ENCODE results near the gene ZFP64. TPM values are rescaled to one million over a fixed set of nuclear protein-coding genes. Genes with fewer than 3 reads are reported as not detected.

The ZFP64 gene
- total RNA-seq, 3 donors from 2014 or later: 8.5 to 13.0 (median 11.5) TPM

DNA sequence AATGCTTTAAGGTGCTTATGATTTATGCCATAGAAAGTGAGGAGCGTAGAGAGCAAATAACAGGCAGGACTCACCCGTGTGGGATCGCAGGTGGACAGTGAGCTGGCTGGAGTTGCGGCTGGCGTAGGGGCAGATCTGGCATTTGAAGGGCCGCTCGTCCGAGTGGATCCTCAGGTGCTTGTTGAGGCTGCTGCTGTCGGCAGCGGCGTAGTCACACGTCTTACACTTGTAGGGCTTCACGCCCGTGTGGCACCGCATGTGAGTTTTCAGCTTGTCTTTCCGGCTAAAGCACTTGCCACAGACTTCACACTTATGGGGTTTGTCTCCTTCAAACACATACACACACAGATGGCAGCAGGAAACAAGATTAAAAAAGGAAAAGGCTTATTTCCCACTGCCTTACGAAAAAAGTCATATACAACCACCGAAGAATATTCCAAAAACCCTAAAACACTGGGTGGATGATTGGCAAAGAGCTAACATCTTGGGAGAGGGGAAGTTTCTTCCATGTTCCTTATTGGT is 31.5 kb downstream of the ZFP64 start:
- DNase-seq (ENCODE audit: low spot score in 2 of 2): no peak
- no peak overlapping the region for H3K27ac ChIP-seq
- intact Hi-C loops (cut with DNase I; ENCODE audit: low total_unique reads): no loop called here
- TF ChIP-seq POLR2AphosphoS5 (IDR thresholded peaks at IDR 0.05): no peak
- TF ChIP-seq, protein P1, sequence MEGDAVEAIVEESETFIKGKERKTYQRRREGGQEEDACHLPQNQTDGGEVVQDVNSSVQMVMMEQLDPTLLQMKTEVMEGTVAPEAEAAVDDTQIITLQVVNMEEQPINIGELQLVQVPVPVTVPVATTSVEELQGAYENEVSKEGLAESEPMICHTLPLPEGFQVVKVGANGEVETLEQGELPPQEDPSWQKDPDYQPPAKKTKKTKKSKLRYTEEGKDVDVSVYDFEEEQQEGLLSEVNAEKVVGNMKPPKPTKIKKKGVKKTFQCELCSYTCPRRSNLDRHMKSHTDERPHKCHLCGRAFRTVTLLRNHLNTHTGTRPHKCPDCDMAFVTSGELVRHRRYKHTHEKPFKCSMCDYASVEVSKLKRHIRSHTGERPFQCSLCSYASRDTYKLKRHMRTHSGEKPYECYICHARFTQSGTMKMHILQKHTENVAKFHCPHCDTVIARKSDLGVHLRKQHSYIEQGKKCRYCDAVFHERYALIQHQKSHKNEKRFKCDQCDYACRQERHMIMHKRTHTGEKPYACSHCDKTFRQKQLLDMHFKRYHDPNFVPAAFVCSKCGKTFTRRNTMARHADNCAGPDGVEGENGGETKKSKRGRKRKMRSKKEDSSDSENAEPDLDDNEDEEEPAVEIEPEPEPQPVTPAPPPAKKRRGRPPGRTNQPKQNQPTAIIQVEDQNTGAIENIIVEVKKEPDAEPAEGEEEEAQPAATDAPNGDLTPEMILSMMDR (IDR thresholded peaks at IDR 0.05): no peak
- no peak for TF ChIP-seq POLR2A (IDR thresholded peaks at IDR 0.05)
- H3K4me1 ChIP-seq: no peaks in the 10 kb centered on the region
- no peaks in the 10 kb centered on the region for H3K27me3 ChIP-seq
- H3K9me3 ChIP-seq: peaks cover 0 to 6% of the 10 kb centered on the region in 2 donors
- peaks cover 4% of the 10 kb centered on the region for H3K36me3 ChIP-seq
- H3K4me3 ChIP-seq: no peak overlapping the region

DNA sequence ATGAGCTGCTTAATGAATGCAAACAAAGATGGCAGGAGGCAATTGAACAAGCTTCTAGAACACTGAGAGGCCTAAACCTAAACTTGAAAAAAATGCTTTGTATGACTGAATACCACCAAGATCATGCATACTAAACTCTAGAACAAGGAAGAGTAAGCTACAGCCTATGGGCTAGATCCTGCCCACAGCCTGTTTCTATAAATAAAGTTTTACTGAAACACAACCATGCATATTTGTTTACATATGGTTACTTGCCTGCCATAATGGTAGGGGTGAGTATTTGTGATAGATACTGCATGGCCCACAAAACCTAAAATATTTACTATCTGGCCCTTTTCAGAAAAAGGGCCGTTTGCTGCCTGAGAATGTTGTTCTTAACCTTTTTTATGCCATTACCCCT is 37.0 kb downstream of the ZFP64 start:
- Histone ChIP-seq H3K4me1 (no peaks in the 10 kb centered on the region), H3K27ac (no peak overlapping the region), H3K4me3 (no peak overlapping the region), H3K9me3 (peaks cover 0 to 6% of the 10 kb centered on the region in 2 donors), H3K27me3 (no peaks in the 10 kb centered on the region), H3K36me3 (peaks cover 7% of the 10 kb centered on the region)
- no peak for DNase-seq (ENCODE audit: low spot score in 2 of 2)
- intact Hi-C loops (cut with DNase I; ENCODE audit: low total_unique reads): no loop called here
- TF ChIP-seq, protein P1 (IDR thresholded peaks at IDR 0.05): no peak
- TF ChIP-seq POLR2A (IDR thresholded peaks at IDR 0.05) (no peak), POLR2AphosphoS5 (IDR thresholded peaks at IDR 0.05) (no peak)

DNA sequence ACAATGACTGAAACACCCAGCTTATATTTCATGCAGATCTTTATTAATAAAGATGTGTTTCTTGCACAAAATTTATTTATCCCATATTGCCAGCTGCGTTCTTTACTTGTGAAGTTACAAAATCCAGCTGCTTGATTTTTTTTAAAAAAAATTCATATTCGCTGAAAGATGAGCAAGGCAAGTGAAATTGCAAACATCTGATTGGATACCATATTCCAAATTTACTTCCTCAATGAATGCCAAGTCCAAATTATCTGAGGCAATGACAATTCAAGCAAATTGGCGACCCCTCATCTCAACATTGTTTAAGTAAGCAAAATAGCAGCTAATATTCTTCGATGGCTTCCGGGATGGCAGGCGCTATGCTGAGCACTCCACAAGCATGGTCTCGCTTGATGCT is 37.7 kb downstream of the ZFP64 start:
- DNase-seq (ENCODE audit: low spot score in 2 of 2): no peak
- H3K9me3 ChIP-seq: peaks cover 0 to 6% of the 10 kb centered on the region in 2 donors
- no peak overlapping the region for H3K27ac ChIP-seq
- no peak overlapping the region for H3K4me3 ChIP-seq
- no peaks in the 10 kb centered on the region for H3K4me1 ChIP-seq
- intact Hi-C loops (cut with DNase I; ENCODE audit: low total_unique reads): no loop called here
- TF ChIP-seq, protein P1 (IDR thresholded peaks at IDR 0.05): no peak
- TF ChIP-seq POLR2A (IDR thresholded peaks at IDR 0.05) (no peak), POLR2AphosphoS5 (IDR thresholded peaks at IDR 0.05) (no peak)
- peaks cover 3% of the 10 kb centered on the region for H3K36me3 ChIP-seq
- no peaks in the 10 kb centered on the region for H3K27me3 ChIP-seq

DNA sequence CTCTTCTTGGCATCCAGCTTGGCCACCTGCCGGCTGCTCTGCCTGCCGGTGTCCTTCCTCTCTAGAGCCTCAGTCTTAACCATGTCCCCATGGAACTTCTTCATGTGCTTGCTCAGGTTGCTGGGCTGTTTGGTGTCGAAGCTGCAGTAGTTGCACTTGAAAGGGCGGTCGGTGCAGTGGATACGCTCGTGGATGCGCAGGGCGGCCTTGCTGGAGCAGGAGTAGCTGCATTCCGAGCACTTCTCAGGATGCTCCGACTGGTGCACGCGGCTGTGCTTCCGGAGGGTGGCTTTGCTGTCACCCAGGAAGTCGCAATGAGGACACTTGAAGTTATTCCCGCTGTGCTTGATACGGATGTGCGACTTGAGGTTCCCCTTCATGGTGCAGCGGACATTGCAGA is 38.7 kb downstream of the ZFP64 start:
- Histone ChIP-seq H3K27ac (no peak overlapping the region), H3K4me1 (no peaks in the 10 kb centered on the region), H3K27me3 (no peaks in the 10 kb centered on the region), H3K36me3 (peaks cover 3% of the 10 kb centered on the region), H3K9me3 (peaks cover 0 to 6% of the 10 kb centered on the region in 2 donors), H3K4me3 (no peak overlapping the region)
- TF ChIP-seq POLR2AphosphoS5 (IDR thresholded peaks at IDR 0.05) (no peak), POLR2A (IDR thresholded peaks at IDR 0.05) (no peak)
- TF ChIP-seq, protein P1 (IDR thresholded peaks at IDR 0.05): no peak
- DNase-seq (ENCODE audit: low spot score in 2 of 2): no peak
- intact Hi-C loops (cut with DNase I; ENCODE audit: low total_unique reads): no loop called here

DNA sequence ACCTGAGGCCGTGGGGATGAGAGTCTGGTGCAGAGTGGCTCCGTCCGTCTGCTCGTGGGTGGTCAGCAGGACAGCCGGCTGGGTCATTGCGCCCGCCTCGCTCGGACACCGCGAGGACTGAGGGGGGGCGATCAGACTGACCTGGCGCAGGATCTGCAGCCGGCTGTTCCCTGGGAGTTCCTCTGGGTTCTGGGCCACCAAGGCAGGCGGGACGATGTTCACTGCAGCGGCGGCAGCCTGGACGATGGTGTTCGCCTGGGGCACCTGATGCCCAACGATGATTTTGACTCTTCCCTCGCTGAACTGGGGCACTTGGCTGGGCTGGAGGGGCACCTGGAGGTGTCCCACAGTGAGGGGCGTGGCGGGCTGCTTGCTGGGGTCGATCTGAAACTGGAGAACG is 39.2 kb downstream of the ZFP64 start:
- H3K27me3 ChIP-seq: no peaks in the 10 kb centered on the region
- peaks cover 0 to 2% of the 10 kb centered on the region in 2 donors for H3K9me3 ChIP-seq
- intact Hi-C loops (cut with DNase I; ENCODE audit: low total_unique reads): no loop called here
- peaks cover 3% of the 10 kb centered on the region for H3K36me3 ChIP-seq
- TF ChIP-seq POLR2A (IDR thresholded peaks at IDR 0.05) (no peak), POLR2AphosphoS5 (IDR thresholded peaks at IDR 0.05) (no peak)
- TF ChIP-seq, protein P1 (IDR thresholded peaks at IDR 0.05): no peak
- no peak overlapping the region for H3K27ac ChIP-seq
- no peak overlapping the region for H3K4me3 ChIP-seq
- H3K4me1 ChIP-seq: no peaks in the 10 kb centered on the region
- no peak for DNase-seq (ENCODE audit: low spot score in 2 of 2)
